Measurements from ENCODE around the gene PABPN1L.

GRCh38 chr16:88842806-88843205, 23.7 kb downstream of the PABPN1L start:
- no peak for TF ChIP-seq CTCF (IDR thresholded peaks at IDR 0.05)
- TF ChIP-seq EZH2 (IDR thresholded peaks at IDR 0.05; ENCODE audit: borderline replicate concordance, insufficient read depth, low read depth, low read length, poor library complexity, severe bottlenecking) = no peak
